ENCODE results near the gene PLA2G12B. TPM values are rescaled to one million over a fixed set of nuclear protein-coding genes. Genes with fewer than 3 reads are reported as not detected.
"Not testable (repeated sequence)": the region's sequence is repeated elsewhere in the genome, so short reads cannot be mapped to it uniquely, and the experiment has no call there.

PLA2G12B gene
- total RNA-seq, 4 donors from 2014 or later, result not detected

GRCh38 chr10:72925951-72926465 is 28.6 kb downstream of the PLA2G12B start:
- WGBS, 2 donors (ENCODE audit: low coverage in 1 of 2), result 80 to 96% methylated on average over 1 to 3 of the region's 3 CpGs
- Histone ChIP-seq H3K4me3 (no peak overlapping the region), H3K4me1 (no peaks in the 10 kb centered on the region)

DNA sequence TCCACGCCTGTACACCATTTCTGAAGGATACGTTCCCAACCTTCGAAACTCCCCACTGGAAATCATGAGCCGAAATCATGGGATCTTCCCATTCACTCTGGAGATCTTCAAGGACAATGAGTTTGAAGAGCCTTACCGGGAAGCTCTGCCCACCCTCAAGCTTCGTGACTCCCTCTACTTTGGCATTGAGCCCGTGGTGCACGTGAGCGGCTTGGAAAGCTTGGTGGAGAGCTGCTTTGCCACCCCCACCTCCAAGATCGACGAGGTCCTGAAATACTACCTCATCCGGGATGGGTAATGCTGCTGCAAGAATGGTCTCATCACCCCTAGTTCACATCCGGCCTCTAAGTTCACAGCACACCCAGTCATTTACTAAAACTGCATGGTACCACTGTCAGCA is 30.3 kb downstream of the PLA2G12B start:
- Histone ChIP-seq H3K27ac (no peak overlapping the region), H3K36me3 (no peaks in the 10 kb centered on the region), H3K9me3 (peaks cover 0 to 19% (median 0%) of the 10 kb centered on the region in 3 donors), H3K4me3 (no peak overlapping the region), H3K4me1 (no peaks in the 10 kb centered on the region), H3K27me3 (no peaks in the 10 kb centered on the region)
- 91 to 100% methylated on average over 5 to 11 of the region's 13 CpGs for WGBS, 2 donors (ENCODE audit: low coverage in 1 of 2)
- no peak for ATAC-seq
- TF ChIP-seq POLR2AphosphoS5 (IDR thresholded peaks at IDR 0.05) (no peak), CTCF (IDR thresholded peaks at IDR 0.05) (no peak), EP300 (IDR thresholded peaks at IDR 0.05) (no peak), POLR2A (IDR thresholded peaks at IDR 0.05) (no peak)

More at GRCh38 chr10:72925951-72926465, 28.6 kb downstream of the PLA2G12B start:
- H3K27ac ChIP-seq, result no peak overlapping the region
- TF ChIP-seq POLR2AphosphoS5 (IDR thresholded peaks at IDR 0.05) (no peak), CTCF (IDR thresholded peaks at IDR 0.05) (no peak), EP300 (IDR thresholded peaks at IDR 0.05) (no peak), POLR2A (IDR thresholded peaks at IDR 0.05) (no peak)
- no peaks in the 10 kb centered on the region for H3K27me3 ChIP-seq
- H3K9me3 ChIP-seq, result peaks cover 0 to 13% (median 0%) of the 10 kb centered on the region in 3 donors
- no peak for ATAC-seq
- H3K36me3 ChIP-seq, result no peaks in the 10 kb centered on the region

DNA sequence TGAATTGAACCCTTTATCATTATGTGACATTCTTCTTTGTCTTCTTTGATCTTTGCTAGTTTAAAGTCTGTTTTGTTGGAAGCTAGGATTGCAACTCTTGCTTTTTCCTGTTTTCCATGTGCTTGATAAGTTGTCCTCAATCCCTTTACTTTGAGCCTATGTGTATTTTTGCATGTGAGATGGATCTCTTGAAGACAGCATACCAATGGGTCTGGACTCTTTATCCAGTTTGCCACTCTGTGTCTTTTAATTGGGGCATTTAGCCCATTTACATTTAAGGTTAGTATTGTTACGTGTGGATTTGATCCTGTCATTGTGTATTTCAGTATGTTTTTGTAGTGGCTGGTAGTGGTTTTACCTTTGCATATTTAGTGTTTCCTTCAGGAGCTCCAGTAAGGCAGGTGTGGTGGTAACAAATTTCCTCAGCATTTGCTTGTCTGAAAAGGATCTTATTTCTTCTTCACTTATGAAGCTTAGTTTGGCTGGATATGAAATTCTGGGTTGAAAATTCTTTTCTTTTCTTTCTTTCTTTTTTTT is 33.4 kb downstream of the PLA2G12B start:
- H3K36me3 ChIP-seq, H3K4me1 ChIP-seq, H3K4me3 ChIP-seq, H3K27ac ChIP-seq, H3K27me3 ChIP-seq, ATAC-seq: not testable (repeated sequence)
- H3K9me3 ChIP-seq, result peaks cover 0 to 25% (median 0%) of the 10 kb centered on the region in 3 donors
- WGBS, 2 donors (ENCODE audit: low coverage in 1 of 2), result 86 to 100% methylated on average over 1 of the region's 1 CpG

GRCh38 chr10:72918352-72918751 is 36.3 kb downstream of the PLA2G12B start:
- H3K36me3 ChIP-seq, result no peaks in the 10 kb centered on the region
- no peaks in the 10 kb centered on the region for H3K27me3 ChIP-seq
- 98 to 100% methylated on average over 7 to 8 of the region's 8 CpGs for WGBS, 2 donors (ENCODE audit: low coverage in 1 of 2)

DNA sequence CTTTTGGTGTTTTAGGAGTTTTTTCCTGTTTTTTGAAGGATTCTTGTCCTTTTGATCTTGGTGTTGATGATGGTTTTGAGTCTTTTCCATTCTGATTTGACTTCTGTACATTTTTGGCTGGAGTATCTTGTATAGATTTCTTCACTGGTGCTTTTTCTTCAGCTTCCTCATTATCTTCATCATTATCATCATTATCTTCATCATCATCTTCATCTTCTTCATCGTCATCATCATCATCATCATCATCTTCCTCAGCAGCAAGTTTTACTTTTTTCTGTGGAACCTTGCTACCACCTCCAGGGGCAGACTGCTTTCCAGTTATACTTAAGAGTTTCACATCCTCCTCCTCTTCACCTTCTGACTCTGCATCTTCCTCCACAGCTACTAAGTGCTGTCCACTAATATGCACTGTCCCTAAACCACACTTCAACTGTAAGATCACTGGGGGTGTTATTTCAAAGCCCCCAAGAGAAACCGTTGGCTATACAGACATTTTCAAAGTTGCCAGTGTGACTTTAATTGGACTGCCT is 36.7 kb downstream of the PLA2G12B start:
- not testable (repeated sequence) for H3K4me1 ChIP-seq, H3K27ac ChIP-seq, ATAC-seq, H3K4me3 ChIP-seq, H3K27me3 ChIP-seq, H3K36me3 ChIP-seq
- 75 to 89% methylated on average over 2 of the region's 2 CpGs for WGBS, 2 donors (ENCODE audit: low coverage in 1 of 2)
- peaks cover 0 to 25% (median 0%) of the 10 kb centered on the region in 3 donors for H3K9me3 ChIP-seq

More at GRCh38 chr10:72918352-72918751, 36.3 kb downstream of the PLA2G12B start:
- Histone ChIP-seq H3K9me3 (peaks cover 0 to 25% (median 0%) of the 10 kb centered on the region in 3 donors), H3K27ac (no peak overlapping the region), H3K4me3 (no peak overlapping the region), H3K4me1 (no peaks in the 10 kb centered on the region)
- TF ChIP-seq CTCF (IDR thresholded peaks at IDR 0.05), result no peak
- no peak for TF ChIP-seq POLR2AphosphoS5 (IDR thresholded peaks at IDR 0.05)
- ATAC-seq, result no peak

- peaks cover 0 to 24% (median 0%) of the 10 kb centered on the region in 3 donors for H3K9me3 ChIP-seq
- not testable (repeated sequence) for H3K4me1 ChIP-seq, ATAC-seq, H3K36me3 ChIP-seq, H3K27me3 ChIP-seq, H3K4me3 ChIP-seq, H3K27ac ChIP-seq
- 41 to 52% methylated on average over 3 of the region's 3 CpGs for WGBS, 2 donors (ENCODE audit: low coverage in 1 of 2)
Measured at GRCh38 chr10:72917201-72917600, 37.4 kb downstream of the PLA2G12B start.

All from gastroesophageal sphincter (tissue), 4 donors.